Activated CD4-positive, alpha-beta T cell treated with anti-CD3 and anti-CD28 coated beads, Interleukin-2, amount 10 ng/mL, durations not matched to agents 24 days and 14 days (primary cell): ENCODE results near the gene ALG5. TPM values are rescaled to one million over a fixed set of nuclear protein-coding genes. Genes with fewer than 3 reads are reported as not detected.

Source experiments
- DNase-seq: peaks from one replicate; pipeline ENCODE4 v3.0.0; 2022
- H3K27ac Mint-ChIP-seq: one replicate; pipeline ENCODE4 v1.8.0; 2022; ENCODE audit warnings: mild to moderate bottlenecking, mixed read lengths
- H3K27me3 Mint-ChIP-seq: one replicate; pipeline ENCODE4 v1.8.0; 2022; ENCODE audit warnings: mixed read lengths
- H3K36me3 Mint-ChIP-seq: one replicate; pipeline ENCODE4 v1.8.0; 2022; ENCODE audit warnings: low read depth, mild to moderate bottlenecking, mixed read lengths
- H3K4me1 Mint-ChIP-seq: one replicate; pipeline ENCODE4 v1.8.0; 2021; ENCODE audit warnings: mixed read lengths
- H3K4me3 Mint-ChIP-seq: one replicate; pipeline ENCODE4 v1.8.0; 2022; ENCODE audit warnings: mild to moderate bottlenecking, moderate library complexity, mixed read lengths
- H3K9me3 Mint-ChIP-seq: one replicate; pipeline ENCODE4 v1.8.0; 2021; ENCODE audit warnings: mixed read lengths
- intact Hi-C: fragments of 100-400 bp; cut with micrococcal nuclease; formaldehyde crosslinking; loops from one replicate; pipeline ENCODE4 v1.15.1; 2023
- total RNA-seq: library from RNA; stranded (reverse); gene quantifications from 2 replicates; pipeline ENCODE4 v1.2.3, GENCODE V29; 2022

ALG5 gene
- total RNA-seq, 1 donor from 2014 or later, result 53.6 TPM

DNA sequence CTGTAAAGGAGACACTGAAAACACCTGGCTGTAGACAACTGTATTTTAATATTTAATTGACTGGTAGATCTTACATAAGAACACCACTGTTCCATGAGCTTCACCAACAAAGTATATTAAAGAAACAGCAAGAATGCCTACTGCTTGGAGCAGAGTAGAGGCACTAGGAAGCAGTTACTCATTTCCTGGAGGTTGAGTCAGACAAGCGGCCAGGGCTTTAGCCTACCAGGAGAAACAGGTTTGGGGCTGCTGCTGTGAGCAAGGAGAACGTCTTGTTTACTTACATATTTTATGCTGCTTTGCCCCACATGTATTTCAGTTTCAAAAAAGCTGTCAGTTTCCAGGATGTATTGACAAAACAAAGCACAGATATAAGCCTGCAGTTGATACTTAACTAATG, 33.4 kb downstream of the ALG5 start:
- H3K27me3 Mint-ChIP-seq, result no peaks in the 10 kb centered on the region
- peak; percentile 52 for DNase-seq
- intact Hi-C loops, result no loop called here
- H3K36me3 Mint-ChIP-seq, result peaks cover 47% of the 10 kb centered on the region
- H3K4me3 Mint-ChIP-seq, result no peak overlapping the region
- peak overlapping the region; percentile 75 for H3K27ac Mint-ChIP-seq
- H3K4me1 Mint-ChIP-seq, result peaks cover 8% of the 10 kb centered on the region
- no peaks in the 10 kb centered on the region for H3K9me3 Mint-ChIP-seq

DNA sequence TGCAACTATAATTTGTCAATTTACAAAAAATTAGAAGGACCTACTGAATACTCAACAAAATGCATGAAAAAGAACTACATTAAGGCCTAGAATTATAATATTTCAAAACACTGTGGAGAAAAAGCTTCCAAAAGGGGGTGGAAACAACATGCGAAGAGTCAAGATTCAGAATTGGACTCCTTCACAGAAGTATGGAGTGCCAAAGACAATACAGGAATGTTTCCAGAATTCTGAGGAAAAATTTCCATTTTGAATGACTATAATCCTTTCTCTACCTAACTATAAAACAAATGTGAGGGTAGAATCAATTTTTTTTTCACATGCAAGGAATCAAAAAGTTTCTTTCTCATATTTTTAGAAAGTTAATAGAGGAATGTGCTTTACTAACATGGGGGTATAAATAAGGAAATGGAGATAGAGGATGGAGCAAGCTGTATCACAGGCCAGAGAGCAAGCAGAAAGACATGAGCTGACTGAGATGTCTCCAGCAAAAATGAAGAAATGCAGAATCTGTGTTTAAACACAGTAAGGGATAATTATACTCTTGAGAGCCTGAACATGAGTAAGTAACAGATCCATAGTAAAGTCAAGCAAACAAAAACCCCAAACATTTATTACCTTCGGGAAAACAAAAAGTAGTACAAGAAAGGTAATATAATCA, 39.6 kb downstream of the ALG5 start:
- H3K9me3 Mint-ChIP-seq, result no peaks in the 10 kb centered on the region
- H3K27me3 Mint-ChIP-seq, result no peaks in the 10 kb centered on the region
- DNase-seq, result no peak
- peaks cover 35% of the 10 kb centered on the region for H3K36me3 Mint-ChIP-seq
- intact Hi-C loops, result no loop called here
- no peak overlapping the region for H3K4me3 Mint-ChIP-seq
- H3K27ac Mint-ChIP-seq, result no peak overlapping the region
- H3K4me1 Mint-ChIP-seq, result peaks cover 1% of the 10 kb centered on the region

DNA sequence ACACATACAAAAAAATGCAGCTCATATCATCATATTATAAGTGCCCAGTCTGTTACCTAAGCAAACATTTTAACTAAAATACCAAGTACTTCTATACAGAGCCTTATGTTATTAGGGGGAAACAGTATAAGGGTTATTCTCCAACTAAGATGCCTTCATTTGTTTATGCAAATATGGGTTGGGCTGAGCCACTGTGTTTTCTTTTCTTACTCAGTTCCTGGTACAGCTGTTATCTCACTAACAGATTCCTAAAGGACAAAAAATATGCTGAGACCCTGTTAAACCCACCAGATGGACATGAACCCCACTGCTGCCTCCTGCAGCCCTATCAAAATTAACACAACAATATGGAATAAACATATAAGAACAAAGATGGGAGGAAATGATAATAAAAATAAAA, 44.6 kb downstream of the ALG5 start:
- Mint-ChIP-seq H3K4me1 (peaks cover 4% of the 10 kb centered on the region), H3K9me3 (no peaks in the 10 kb centered on the region), H3K27ac (no peak overlapping the region), H3K4me3 (no peak overlapping the region), H3K36me3 (peaks cover 33% of the 10 kb centered on the region), H3K27me3 (no peaks in the 10 kb centered on the region)
- intact Hi-C loops, result no loop called here
- DNase-seq, result no peak

DNA sequence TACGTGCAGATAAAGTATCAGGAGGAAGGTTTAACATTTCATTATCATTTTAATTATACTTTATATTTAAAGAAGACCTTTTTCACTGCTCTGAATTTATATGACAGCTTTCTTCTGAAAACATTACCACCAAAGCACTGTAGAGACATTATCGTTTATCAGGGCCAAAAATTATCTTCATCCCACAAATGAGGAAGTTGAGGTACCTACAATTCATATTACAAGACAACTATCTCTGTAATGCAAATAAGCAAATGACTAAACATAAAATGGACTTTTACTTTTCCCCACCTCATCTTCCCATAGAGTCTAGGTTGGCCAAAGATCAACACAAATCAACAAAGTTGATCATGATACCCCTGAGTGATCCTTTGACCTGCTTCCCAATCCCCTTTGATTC, 48.2 kb downstream of the ALG5 start:
- H3K9me3 Mint-ChIP-seq, result no peaks in the 10 kb centered on the region
- no peaks in the 10 kb centered on the region for H3K27me3 Mint-ChIP-seq
- H3K27ac Mint-ChIP-seq, result no peak overlapping the region
- H3K36me3 Mint-ChIP-seq, result peaks cover 40% of the 10 kb centered on the region
- no peak for DNase-seq
- peaks cover 4% of the 10 kb centered on the region for H3K4me1 Mint-ChIP-seq
- H3K4me3 Mint-ChIP-seq, result no peak overlapping the region
- intact Hi-C loops, result no loop called here

DNA sequence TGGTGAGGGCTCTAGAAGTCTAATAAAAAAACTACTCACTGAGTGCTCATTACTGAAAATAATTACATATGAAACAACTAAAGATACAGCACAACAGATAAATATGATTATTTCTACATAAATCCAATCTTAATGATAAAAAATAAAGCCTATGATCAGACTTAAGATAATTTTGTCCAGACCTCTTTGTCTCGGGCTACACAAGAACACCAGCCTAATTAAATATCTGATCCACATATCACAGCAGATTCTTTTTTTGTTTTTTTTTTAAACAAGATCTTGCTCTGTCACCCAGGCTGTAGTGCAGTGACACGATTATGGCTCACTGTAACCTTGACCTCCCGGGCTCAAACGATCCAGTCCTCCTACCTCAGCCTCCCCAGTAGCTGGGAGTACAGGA, 48.8 kb downstream of the ALG5 start:
- Mint-ChIP-seq H3K27ac (no peak overlapping the region), H3K4me3 (no peak overlapping the region), H3K27me3 (no peaks in the 10 kb centered on the region), H3K9me3 (no peaks in the 10 kb centered on the region), H3K36me3 (peaks cover 36% of the 10 kb centered on the region), H3K4me1 (peaks cover 3% of the 10 kb centered on the region)
- no peak for DNase-seq
- intact Hi-C loops, result no loop called here

DNA sequence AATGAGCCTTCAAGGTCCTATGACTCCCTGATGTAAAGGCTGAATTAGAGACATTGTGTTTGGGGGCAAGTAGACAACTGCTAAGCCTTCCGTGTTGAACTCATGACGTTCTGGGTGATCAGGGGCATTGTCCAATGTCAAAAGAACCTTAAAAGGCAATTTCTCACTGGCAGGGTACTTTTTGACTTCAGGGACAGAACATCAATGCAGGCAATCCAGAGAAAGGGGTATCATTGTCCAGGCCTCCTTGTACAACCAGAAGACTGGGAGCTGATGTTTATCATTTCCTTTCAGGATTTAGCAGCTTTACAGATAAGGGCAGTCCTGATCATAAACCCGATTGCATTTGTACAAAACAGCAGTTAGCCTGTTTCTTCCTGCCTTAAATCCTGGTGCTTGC, 54.1 kb downstream of the ALG5 start:
- DNase-seq, result no peak
- peaks cover 2% of the 10 kb centered on the region for H3K27me3 Mint-ChIP-seq
- no peaks in the 10 kb centered on the region for H3K4me1 Mint-ChIP-seq
- no peak overlapping the region for H3K4me3 Mint-ChIP-seq
- H3K36me3 Mint-ChIP-seq, result peaks cover 17% of the 10 kb centered on the region
- intact Hi-C loops, result no loop called here
- no peak overlapping the region for H3K27ac Mint-ChIP-seq
- no peaks in the 10 kb centered on the region for H3K9me3 Mint-ChIP-seq

DNA sequence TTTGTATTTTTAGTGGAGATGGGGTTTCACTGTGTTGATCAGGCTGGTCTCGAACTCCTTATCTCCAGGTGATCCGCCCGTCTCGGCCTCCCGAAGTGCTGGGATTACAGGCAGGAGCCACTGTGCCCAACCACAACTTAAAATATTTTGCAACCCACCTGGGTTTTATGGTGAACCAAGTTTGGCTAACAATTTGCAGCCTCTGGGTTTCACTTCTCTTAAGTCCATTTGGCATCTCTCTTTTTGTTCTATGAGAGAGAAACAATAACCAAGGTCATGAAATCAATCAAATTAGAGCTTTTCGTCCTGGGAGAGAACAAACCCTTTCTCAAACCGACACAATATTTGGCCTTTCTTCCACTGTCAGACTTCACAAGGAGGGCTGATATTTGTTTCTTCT, 73.5 kb downstream of the ALG5 start:
- Mint-ChIP-seq H3K4me3 (no peak overlapping the region), H3K4me1 (no peaks in the 10 kb centered on the region), H3K9me3 (no peaks in the 10 kb centered on the region), H3K36me3 (no peaks in the 10 kb centered on the region), H3K27me3 (peaks cover 35% of the 10 kb centered on the region), H3K27ac (no peak overlapping the region)
- no peak for DNase-seq
- intact Hi-C loops, result no loop called here

DNA sequence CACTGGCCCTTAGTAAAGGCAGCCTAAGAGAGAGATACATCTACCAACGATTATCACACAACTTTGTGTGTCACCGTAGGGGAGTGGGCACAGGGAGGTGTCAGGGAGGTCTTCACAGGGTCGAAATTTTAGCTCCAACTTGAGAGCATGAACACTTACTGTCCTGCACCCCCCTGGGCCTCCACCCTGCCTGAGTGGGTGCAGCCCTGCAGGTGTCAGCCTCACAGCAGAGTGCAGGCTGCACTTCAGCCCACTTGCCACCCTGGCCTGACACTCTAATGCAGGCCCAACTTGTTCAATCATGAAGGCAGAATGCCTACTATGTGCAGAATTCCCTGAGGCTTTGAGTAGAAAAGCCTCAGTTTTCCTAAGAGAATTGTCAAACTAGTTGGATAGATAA, 75.1 kb downstream of the ALG5 start:
- intact Hi-C loops, result no loop called here

DNA sequence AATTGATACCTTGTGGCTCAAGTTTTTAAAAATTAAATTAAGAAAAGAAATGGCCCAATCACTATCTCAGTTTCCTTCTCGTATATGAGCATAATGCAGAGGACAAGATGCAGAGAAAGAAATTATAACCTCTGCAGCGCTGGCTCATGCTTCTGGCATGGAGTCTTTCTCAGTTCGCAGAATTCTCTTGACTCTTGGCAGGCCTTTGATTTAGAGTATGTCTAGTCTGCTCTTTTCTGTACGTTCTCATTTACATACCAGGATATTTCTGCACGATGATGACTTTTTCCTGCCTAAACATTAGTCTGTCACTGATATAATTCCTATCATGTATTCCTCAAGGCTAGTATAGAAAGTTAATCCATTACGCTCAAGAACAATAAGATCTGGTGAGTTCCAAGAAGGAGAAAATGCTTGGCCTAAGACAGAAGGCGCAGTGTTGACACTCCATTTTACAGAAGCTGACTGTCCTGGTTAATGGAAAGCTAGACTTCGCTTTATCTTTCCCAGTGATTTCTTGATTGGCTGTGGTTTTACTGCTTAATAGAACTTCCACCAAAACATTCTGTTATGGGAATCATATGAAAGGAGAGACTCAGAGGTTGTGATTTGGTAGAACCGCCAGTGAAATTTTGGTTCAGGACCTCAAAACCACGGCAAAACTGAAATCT, 77.4 kb downstream of the ALG5 start:
- Mint-ChIP-seq H3K27me3 (peaks cover 57% of the 10 kb centered on the region), H3K27ac (no peak overlapping the region), H3K9me3 (no peaks in the 10 kb centered on the region), H3K4me1 (peaks cover 2% of the 10 kb centered on the region), H3K4me3 (no peak overlapping the region), H3K36me3 (no peaks in the 10 kb centered on the region)
- intact Hi-C loops, result no loop called here
- DNase-seq, result no peak

More for the DNA sequence above, 75.1 kb downstream of the ALG5 start:
- Mint-ChIP-seq H3K36me3 (no peaks in the 10 kb centered on the region), H3K4me3 (no peak overlapping the region), H3K27me3 (peaks cover 40% of the 10 kb centered on the region), H3K9me3 (no peaks in the 10 kb centered on the region), H3K4me1 (peaks cover 2% of the 10 kb centered on the region), H3K27ac (no peak overlapping the region)
- DNase-seq, result no peak

DNA sequence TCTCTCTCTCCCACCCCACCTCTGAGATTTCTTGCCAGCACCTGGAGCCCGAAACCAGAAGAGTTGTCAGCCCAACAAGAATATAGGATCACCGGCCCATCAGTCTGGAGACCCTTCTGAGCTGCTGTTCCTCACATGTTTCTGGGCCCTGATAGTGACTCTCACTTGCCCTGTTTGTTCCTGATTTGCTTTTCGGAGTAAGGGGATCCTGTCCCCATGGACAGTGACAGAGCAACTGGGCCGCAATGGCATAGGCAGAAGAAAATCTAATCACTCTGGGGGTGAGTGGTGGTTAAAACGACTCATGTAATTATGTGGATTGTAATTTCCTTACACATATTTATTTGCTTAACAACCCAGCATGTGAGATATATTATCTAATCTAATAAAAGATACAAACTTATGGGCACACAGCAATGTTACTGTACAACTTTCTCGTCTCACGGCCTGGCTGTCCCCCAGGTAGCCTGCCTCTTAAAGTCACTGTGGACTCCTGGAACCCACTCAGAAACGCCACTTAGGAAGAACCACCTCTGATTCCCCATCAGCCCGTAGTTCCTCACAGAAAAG, 78.4 kb downstream of the ALG5 start:
- intact Hi-C loops, result no loop called here
- Mint-ChIP-seq H3K36me3 (no peaks in the 10 kb centered on the region), H3K4me3 (peak overlapping the region; percentile 71), H3K9me3 (no peaks in the 10 kb centered on the region), H3K27me3 (peaks cover 63% of the 10 kb centered on the region), H3K4me1 (peaks cover 2% of the 10 kb centered on the region), H3K27ac (no peak overlapping the region)
- no peak for DNase-seq

DNA sequence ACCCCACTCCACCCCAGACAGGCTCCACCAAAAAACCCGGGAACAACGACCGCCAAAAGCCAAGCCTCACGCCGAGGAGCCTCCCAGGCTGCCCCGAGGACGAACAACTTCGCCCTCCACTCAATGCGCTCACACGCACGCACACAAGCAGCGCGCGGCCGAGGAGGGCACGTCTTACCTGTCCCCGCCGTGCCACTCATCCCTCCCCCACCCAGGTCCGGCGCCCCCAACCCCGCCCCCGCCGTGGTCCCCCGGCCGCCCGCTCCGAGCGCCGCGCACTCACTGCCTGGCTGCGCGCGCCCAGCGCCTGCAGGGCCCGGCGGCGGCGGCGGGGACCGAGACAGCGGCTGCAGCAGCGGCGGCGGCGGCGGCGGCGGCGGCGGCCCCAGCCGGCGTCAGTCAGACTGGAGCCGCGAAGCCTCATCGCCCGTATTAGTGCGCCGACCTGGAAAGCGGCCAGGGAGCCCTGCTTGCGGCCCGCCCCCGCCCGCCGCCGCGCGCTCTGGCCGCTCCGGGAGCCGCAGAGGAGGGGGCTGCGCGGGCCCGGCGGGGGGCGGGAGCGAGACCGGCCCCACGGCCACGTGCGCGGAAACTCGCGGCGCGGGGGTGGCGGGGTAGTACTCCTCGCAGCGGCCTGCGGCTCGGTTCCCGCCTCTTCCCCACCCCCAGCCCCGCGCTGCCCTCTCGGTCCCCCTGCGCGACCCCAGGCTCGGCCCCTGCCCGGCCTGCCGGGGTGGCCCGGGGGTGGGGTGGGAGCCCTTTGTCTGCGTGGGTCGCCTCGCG, 79.1 kb downstream of the ALG5 start, which contains the start of gene SMAD9:
TSS of gene SMAD9 (minus strand) at position 406 of the 783 bp plus-strand sequence. CDS start 40,549 bp downstream, outside the sequence.
- intact Hi-C loops, result no loop called here
- H3K27me3 Mint-ChIP-seq, result peaks cover 68% of the 10 kb centered on the region
- H3K4me1 Mint-ChIP-seq, result peaks cover 2% of the 10 kb centered on the region
- peak within 1 kb of the TSS; percentile 71 for H3K4me3 Mint-ChIP-seq
- no peaks in the 10 kb centered on the region for H3K9me3 Mint-ChIP-seq
- H3K36me3 Mint-ChIP-seq, result no peaks in the 10 kb centered on the region
- H3K27ac Mint-ChIP-seq, result no peak within 1 kb of the TSS
- DNase-seq, result peak; percentile 69

DNA sequence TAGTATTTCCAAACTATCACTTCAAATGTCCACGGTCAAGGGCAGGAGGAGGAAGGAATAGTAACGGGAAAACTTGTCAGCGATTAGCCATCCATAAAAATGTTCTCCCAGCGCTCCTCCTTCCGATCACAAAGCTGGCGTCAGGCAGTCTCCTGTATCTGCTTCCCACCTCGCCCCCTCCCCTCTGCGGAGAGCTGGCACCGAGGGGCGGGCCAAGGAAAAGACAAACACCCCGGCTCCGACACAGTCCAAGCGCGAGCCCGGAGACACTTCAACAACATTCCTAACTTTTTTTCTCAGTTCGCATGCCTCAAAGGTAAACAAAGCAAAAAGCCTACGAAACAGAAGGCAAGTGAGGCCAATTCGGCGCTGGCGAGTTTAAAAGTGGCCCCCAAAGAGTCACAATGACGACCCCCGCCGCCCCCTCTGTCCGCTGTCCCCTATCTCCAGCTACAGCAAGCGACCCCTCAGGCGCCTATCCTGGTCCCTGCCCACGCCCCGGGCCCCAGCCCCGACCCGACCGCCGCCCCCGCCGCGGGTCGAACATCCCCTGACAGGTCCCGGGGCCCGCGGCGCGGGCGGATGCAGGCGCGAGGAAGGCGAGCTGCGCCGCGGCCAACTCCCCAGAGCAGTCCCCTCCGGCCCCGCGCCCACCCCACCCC, 79.8 kb downstream of the ALG5 start:
- H3K9me3 Mint-ChIP-seq, result peaks cover 2% of the 10 kb centered on the region
- peak overlapping the region; percentile 55 for H3K4me3 Mint-ChIP-seq
- H3K27ac Mint-ChIP-seq, result no peak overlapping the region
- no peak for DNase-seq
- intact Hi-C loops, result no loop called here
- peaks cover 2% of the 10 kb centered on the region for H3K4me1 Mint-ChIP-seq
- peaks cover 71% of the 10 kb centered on the region for H3K27me3 Mint-ChIP-seq
- no peaks in the 10 kb centered on the region for H3K36me3 Mint-ChIP-seq

DNA sequence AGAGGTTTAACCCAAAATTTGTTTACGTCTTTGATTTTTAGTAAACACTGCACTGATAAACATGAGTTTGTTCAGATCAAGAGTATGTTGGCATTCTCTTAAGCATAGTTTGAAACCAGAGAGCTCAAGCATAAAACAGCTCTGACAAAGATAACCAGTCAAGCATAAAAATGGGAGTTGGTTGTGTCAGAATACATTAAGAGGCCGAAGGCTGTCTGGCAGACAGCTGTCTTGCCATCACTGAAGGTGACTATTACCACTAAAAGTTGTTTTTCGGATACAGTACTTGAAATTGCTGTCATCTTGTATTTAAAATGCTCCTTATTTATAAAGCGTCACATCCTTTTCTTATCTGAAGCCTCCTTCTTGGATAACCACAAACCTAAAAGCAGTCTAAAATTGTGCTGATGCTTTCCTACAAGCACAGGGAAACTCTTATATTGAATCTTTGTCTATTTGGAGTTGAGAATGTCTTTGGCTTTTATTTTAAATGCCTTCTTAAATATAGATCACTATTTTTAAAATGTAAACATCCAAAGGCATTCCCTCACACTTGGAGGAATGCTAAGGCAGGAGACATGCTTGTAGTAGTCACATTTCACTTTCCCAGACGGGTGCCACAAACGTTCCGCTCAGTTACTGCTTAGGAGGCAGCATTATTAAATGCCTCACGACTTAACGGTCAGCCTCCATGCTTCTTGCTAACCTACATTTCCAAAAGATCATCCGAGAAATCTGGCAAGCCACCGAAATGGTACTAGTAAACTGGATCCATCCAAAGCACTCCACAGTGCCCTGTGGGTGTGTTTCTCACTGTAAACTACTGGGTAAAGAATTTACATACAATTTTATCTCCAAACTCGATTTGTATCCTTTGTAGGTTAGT, 80.7 kb downstream of the ALG5 start:
- peaks cover 72% of the 10 kb centered on the region for H3K27me3 Mint-ChIP-seq
- DNase-seq, result no peak
- peaks cover 2% of the 10 kb centered on the region for H3K9me3 Mint-ChIP-seq
- no peaks in the 10 kb centered on the region for H3K36me3 Mint-ChIP-seq
- no peak overlapping the region for H3K27ac Mint-ChIP-seq
- intact Hi-C loops, result no loop called here
- peaks cover 2% of the 10 kb centered on the region for H3K4me1 Mint-ChIP-seq
- H3K4me3 Mint-ChIP-seq, result peak overlapping the region; percentile 55
